ENCODE measurements around the gene AJAP1.
"Not testable (repeated sequence)": the region's sequence is repeated elsewhere in the genome, so short reads cannot be mapped to it uniquely, and the experiment has no call there.

AJAP1 gene

DNA sequence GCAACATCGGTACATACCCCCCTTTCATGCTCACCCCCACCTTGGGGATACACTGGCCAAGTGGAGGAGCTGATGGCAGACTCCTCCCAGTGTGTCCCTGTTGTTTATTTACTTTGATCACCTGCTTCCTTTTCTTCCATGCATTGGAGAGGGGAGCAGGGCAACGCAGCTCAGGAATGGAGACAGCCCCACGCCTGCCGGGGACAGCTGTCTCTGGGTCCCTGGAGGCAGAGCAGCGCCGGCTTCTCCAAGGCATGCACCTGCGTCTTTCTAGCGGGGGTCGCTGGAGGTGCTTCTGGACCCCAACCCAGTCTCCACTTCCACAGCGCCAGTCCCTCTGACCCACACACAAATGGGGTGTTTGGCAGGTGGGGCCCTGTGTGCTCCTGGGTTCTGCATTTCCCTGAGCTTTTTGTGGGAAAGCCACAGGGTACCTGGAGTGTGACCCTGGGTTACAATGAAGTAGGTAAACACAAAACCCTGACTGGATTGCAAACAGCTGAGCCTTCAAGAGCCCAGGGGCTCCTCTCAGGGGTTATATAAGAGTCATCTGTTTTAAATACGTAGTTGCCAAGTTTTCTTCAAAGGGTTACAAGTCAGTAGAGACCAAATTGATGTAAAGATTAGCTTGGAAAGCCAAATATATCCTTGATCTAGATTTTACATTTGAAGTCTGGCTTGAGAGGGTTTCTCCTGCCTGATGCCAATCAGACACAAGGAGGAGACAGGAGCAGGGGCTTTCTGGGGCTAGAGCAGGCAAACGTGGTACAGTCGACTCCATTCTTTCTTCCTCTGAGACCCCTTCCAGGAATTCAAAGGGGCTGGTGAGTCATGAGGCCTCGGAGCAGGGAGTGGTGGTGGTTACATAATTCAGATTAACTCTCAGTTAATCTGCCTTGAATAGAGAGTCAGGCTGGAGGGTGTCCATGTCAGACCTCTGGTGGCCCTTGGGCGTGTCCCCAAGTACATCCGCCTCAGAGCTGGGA, 4.5 kb downstream of the AJAP1 start:
- no peak for DNase-seq

DNA sequence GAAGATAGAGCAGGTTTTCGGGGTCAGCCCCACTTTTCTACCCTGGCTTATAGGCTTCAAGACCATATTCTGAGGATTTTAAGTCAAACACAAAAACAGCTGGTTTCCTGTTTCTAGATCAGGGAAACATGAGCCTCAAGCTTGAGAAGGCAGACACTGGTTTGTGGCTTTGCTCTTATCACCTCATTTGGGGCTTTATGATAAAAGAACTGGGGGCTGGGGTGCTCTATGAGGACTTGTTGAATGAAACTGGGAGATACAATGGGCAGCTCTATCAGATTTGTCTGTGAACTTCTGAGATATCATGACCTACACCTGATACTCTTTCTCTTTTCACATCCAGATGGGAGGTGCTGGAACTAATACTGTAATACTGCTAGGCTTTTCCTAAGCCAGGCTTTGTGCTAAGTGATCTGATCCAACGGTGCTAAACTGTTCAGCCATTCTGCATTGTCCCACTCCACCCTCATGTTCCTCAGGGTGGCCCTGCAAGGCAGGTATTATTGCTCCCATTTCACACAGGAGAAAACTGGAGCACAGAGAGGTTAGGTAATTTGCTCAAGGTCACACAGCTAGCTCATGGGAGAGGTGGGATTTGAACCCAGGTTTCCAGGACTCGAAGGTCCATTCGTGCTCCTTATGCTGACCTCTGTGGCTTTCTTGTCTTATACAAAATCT, 6.6 kb downstream of the AJAP1 start:
- DNase-seq: no peak

DNA sequence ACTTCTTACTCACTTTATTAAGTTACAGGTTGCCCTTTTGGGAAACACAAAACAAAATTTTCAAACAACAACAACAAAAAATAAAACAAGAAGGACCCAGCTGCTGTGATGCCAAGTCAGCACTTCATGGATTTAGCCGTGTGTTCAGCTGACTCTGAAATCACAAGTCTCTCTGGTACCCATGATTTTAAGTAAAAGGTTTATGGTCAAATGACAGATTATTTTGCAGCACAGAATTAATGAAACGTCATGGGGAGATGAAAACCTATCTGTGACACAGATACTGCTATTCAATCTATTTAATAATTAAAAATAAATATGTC, 7.1 kb downstream of the AJAP1 start:
- no peak for DNase-seq

DNA sequence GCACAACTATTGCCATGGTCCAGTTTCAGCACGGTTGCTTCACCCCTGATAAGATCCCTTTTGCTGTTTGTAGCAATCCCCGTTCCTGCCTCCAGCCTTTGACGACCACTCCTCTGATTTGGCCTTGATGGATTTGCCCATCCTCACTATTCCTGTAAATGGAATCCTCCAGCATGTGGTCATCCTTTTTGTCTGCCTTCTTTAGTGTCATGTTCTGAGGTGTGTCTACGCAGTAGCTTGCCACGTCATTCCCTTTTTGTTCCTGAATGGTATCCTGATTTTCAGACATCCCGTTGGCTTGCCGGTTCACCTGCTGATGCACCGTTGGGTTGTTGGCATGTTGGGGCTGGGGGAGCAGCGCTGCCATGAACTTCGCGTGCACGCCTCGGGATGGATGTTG, 7.8 kb downstream of the AJAP1 start:
- DNase-seq: no peak

DNA sequence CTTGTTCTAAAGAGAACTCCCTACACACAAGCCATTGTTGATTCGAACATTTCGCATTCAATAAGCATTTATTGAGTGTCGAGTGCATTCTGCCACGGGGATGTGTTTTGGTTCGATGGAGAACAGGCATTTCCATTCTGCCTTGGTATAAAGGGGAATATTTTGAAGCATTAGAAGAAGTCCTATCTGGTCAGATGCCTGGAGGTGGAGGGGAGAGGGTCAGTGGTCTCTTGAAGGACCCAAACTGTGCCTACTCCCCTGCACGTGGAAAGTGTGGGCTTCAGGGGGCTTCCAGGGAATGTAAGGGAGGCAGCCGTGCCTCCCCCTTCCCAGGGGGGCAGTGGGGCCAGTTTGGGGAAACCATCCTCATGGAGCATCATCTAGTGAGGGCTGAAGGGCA, 8.3 kb downstream of the AJAP1 start:
- no peak for DNase-seq

DNA sequence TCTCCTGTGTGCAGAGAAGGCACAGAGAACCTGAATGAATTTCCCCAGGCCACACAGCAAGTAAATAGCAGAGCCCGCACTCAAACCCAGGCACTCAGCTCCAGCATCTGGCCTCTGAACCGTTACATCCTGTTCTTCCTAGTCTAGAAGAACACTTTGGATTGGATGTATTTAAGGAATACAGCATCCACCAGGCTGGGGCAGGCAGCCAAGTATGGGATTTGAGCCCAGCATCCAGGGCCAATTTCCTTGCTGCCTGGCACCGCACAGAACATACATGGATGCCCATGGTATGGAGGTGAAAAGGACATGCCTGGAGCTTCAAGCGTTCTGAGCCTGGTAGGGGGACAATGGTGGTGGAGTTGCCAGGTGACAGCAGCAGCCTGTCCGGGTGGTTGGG, 9.7 kb downstream of the AJAP1 start:
- no peak for DNase-seq

DNA sequence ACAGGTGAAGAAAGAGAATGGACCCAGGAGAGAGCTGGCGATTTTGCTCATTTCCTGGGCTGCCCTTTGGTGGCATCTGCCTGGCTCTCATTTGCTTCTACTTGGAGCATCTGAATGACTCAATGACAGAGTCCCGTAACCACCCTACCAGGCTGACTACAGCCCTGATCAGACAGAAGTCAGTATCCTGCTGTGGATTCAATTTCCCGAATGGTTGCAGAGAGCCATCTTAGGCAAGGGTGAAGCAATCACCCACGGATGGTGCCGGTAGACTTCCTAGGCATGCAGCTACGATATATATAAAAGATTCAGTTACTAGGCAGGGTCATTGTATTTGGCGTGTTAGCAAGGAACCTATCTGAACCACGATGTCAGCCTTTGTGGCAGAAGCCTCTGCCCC, 10.2 kb downstream of the AJAP1 start:
- no peak for DNase-seq

DNA sequence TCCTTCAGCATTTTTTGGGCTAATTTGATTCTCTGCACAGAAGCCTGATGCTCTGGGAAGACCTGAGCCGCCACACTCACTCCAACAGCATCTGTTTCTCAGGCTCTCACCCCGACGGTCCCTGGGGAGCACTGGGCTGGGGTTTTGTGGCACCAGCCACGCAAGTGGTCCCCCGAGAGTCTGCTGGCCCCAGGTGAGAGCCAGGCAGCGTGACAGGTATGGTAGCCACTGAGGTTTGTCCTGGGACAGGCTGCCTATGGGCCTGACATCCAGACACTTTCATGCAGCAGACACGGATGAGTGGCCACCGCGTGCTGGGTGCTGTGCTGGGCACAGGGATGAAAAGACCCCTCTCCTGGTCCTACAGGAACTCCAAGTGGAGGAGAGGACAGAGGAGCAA, 11.0 kb downstream of the AJAP1 start:
- DNase-seq: no peak

DNA sequence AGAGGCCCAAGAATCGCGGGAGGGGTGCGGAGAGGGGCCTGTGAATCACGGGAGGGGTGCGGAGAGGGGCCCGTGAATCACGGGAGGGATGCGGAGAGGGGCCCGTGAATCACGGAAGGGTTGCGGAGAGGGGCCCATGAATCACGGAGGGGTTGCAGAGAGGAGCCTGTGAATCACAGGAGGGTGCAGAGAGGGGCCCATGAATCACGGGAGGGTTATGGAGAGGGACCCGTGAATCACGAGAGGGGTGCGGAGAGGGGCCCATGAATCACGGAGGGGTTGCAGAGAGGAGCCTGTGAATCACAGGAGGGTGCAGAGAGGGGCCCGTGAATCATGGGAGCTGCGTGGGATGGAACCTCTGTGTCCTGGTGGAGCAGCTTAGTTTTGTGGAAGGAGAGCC, 12.3 kb downstream of the AJAP1 start:
- not testable (repeated sequence) for DNase-seq

DNA sequence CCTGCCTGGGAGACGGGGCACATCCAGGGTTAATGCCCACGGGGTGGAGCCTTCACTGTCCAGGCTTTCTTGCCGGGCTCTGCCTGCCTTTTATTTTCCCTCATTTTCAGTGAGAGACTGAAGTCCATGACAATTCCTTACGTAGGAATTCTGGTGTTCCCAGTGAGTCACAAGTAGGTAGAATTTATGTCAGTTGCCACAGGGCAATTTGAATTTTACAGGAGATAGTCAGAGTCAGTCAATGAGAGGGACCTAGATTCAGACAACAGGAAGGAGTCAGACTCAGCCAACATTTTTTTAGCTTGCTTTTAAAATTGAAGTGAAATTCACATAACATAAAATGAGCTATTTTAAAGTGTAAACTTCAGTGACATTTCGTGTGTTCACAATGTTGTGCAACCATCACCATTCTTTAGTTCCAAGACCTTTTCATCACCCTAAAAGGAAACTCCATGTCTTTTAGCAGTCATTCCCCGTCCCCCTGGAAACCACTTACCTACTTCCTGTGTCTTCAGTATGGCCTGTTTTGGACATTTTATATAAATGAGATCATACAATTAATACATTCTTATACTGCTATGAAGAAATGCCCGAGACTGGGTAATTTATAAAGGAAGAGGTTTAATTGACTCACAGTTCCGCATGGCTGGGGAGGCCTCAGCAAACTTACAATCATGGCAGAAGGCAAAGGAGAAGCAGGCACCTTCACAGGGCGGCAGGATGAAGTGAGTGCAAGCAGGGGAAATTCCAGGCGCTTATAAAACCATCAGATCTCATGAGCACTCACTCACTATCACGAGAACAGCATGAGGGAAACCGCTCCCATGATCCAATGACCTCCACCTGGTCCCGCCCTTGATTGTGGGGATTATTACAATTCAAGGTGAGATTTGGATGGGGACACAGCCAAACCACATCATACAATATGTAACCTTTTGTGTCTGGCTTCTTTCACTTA, 14.6 kb downstream of the AJAP1 start:
- no peak for DNase-seq

DNA sequence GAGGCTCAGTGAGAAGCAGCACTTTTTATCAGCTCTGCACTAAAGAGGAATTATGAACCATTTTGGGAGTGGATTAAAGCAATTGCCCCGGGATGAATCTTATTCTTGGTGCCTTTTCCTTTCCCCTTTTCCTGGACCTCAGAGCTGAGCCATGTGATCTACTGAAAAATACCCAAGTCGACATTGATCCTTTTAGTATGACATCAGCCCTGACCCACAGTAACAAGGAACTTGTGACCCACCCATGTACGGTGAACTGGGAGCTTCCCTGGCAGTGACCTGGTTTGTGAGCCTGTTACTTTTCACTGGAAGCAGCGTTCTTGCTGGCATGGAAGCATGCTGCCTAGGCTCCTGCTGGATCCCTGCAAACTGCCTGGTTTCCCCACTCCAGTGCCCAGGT, 15.9 kb downstream of the AJAP1 start:
- no peak for DNase-seq

DNA sequence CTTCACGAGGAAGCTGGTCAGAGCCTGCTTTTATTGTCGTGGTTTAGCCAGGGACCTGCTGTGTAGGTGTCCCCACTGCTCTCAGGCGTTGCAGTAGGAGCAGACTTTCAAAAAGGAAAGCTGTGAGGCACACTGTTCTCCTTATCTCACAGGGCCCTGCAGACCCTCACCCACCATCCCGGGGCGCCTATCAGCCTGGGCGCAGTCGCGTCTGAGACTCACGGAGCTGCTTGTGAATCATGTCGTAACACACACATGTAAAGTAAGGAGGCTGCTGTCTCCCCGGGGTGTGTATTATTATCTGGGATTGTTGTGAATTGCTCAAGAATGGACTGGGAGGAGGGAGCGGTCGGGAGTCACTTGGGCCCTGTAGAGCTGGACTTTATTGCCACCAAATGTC, 17.4 kb downstream of the AJAP1 start:
- no peak for DNase-seq

DNA sequence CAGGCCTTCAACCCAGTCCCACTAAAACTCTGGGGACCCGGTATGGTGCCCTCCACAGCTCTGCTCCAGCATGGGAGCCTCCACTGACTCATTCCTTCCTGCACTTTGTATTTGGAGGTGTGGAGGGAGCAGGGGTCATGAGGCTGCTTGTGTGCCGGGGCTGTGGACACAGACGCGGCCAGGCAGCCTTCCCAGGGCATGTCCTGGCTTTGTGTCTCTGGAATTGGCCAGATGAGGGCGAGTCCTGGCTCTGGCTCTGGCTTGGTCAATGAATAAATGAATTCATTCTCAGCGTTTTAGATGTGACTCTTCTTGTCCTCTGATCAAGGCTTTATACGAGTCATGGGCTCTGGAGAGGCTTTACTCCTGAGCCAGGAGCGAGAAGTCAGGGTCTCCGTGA, 19.1 kb downstream of the AJAP1 start:
- no peak for DNase-seq

DNA sequence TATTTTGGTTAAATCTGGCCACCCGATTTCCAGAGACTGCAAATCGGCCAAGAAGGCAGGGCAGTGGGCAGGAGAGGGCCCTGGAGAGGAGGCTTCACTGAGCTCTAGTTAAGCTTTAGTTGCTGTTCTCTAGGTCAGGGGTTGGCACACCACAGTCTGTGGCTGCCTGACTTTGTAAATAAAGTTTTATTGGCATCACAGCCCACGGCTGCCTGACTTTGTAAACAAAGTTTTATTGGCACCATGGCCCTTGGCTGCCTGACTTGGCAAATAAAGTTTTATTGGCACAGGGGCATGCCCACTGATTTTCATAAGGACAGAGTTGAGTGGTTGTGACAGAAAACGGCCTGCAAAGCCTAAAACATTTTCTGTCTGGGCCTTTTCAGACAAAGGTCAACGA, 19.7 kb downstream of the AJAP1 start:
- DNase-seq: no peak

DNA sequence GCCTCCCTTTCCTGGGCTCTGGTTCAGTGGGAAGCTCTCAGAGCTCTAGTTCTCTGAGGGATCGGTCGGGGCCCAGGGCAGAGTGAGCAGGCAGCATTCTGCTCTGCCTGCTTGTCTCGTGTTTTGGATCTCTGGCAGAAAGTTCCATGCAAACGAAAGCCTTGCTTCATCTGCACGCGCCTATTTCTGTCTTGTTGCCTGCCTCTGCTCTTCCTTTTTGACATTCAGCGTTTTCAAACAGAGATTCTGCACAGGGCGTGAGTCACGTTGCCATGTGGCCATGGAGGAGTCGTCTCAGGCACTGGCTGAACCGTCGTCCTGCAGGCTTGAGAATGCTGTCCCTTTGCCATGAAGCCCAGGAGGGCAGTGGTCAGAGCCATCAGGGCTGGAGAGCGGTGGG, 20.3 kb downstream of the AJAP1 start:
- DNase-seq: no peak

DNA sequence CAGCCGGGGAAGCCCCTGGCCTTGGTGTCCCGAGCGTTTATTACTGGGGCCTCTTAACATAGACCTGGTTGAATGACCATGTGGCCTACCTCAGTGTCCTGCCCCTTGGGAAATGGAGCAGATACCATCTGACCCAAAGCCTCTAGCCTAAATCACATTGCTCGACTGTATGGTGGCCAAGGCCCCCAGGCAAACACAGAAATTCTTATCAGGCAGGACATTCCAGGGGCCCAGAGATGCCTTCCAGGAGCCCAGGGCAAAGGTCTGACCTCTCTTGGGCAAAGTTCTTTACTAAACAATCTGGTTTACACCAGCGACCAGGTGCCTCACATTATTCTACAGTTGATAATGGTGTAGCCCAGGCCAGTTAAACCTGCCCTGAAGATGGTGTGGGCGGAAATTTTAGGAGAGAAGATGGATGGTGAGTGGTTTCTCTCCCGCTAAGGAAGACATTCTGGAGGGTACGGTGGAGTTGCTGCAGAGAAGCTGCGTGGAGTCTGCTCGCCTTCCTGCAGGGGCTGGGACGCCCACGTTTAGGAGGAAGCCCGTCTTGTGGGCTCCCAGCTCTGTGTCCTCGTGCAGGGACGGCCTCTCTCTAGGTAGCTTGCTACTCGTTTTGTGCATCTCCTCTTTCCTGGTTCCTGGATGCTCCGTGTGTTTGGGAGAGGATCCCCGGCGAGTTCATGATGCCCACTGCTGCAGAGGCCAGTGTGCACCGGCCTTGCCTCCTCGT, 21.2 kb downstream of the AJAP1 start:
- DNase-seq: no peak

DNA sequence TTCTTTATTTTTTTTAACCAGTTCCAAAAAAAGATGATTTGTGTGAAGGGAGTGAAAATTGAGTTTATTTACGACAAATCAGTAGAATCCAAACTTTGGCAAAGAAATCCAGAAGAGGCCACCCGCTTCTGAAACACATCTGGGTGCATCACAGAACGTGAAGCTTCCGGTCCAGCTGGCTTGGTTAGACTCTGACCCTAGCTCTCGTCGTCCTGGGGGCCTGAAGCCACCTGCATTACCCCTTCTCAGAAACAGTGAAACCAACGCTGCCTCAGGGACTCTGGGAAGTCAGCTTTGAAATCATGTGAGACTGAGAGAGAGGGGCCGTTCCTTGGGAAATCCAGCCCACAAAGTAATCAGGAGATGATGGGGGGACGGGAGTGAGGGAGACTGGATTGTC, 21.8 kb downstream of the AJAP1 start:
- DNase-seq: no peak

DNA sequence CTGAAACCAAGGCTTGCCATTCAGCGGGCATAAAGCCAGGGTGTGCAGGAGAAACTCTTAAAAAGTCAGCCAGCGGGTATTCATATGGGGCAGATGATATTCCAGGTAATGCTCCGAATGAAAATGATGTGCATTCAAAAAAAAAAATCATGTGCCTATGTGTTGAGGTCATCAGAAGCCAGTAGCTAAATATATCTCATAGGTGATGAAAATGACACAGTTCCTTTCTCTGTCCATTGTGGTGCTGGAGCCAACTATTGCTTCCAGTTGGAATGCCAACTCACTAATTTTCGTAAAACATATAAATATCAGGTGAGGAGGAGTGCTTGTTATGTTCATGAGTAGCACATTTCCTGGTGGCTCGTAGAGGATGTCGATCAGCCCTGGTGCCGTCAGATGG, 23.2 kb downstream of the AJAP1 start:
- DNase-seq: no peak

DNA sequence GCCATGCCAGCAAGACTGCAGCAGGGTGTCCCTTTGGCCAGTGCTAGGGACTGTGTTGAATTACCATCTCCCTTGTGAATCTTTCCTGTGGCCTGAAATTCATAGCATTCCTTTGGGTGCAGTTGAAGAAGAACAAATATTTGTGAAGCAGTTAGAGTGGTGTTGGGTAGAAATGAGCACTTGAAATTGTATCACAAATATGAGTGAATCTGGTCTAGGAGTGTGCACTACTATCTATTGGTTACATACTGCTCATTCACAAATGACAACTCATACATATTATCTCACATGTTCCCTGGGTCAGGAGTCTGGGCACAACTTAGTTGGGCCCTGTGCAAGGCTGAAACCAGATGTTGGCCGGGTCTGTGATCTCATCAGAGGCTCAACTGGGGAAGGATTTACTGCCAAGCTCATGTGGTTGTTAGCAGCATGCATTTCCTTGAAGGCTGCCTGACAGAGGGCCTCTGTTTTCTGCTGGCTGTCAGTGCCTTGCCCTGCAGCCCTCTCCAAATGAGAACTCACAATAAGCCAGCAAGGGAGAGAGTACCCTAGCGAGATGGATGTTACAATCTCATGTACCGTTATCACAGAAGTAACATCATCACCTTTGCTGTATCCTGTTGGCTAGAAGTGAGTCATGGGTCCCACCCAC, 23.8 kb downstream of the AJAP1 start:
- no peak for DNase-seq

DNA sequence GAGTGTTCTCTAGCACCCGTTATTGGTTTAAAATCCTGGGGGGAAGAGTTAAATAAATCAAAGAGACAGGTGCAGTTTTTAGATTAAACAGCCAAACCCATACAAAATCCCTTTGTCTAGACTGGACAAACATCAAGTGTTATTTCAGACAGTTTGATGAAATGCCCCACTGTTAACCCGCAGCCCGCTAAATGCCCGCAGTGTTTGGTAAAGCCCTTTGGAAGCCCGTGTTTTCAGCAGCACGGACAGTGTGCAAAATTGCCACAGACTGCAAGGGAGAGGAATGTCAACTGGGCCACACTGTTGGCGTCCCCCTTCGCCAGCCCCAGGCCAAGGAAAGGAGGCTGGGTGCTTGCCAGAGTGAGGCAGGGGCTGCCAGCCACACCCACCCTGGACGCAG, 26.6 kb downstream of the AJAP1 start:
- no peak for DNase-seq

DNA sequence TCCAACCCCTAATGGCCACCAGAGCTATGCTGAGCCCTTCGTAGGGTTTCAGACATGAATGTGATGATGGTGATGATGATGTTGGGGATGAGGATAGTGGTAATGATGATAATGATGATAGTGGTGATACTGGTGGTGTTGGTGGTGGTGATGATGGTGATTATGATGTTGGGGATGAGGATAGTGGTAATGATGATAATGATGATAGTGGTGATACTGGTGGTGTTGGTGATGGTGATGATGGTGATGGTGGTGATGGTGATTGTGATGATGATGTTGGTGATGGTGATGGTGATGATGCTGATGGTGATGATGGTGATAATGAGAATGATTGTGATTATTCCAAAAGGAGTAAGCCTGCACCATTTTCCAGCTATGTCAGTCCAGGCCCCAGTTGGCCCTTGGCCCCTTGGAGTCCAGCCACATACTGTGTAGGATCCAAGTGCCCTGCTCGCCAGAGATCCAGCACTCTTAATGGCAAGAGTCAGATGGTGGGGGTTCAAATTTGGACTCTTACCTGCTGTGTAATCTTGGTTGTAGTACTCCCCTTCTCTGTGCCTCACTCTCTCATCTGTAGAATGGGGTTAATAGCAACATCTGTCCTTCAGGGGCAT, 28.3 kb downstream of the AJAP1 start:
- no peak for DNase-seq

DNA sequence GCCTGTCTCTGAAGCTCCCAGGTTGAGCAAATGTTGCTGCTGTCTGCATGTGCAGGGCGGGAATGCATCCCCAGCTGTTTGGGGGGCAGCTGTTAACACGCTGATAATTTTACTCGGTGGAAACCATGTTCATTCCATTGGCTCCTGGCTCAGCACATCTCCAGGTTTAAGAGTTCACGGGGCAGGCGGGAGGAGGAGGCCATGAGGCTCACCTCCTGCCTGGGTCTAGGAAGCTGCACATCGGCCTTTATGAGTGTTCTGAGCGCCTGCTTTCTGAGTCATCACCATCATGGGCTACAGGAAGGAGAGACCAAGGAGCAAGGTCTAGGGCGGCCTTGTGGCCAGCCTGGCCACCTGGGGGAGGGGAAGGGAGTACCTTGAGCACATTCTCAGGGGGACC, 29.7 kb downstream of the AJAP1 start:
- DNase-seq: no peak

Measured in NCI-H774 (cell line).